Ishikawa (cell line): ENCODE results near the gene GATAD2A.

Source experiments
- FOXM1 ChIP-seq: IDR thresholded peaks from 2 replicates; pipeline ENCODE4 v1.6.1; 2012; ENCODE audit warnings: low read depth, borderline replicate concordance
- TAF1 ChIP-seq: IDR thresholded peaks from 2 replicates; pipeline ENCODE4 v1.6.1; 2012; ENCODE audit warnings: low read depth, mild to moderate bottlenecking
- TEAD4 ChIP-seq: IDR thresholded peaks from 2 replicates; pipeline ENCODE4 v1.6.1; 2012
- TF ChIP-seq, protein P1 (sequence below): IDR thresholded peaks from 2 replicates; pipeline ENCODE4 v1.6.1; 2012; ENCODE audit warnings: low read depth, mild to moderate bottlenecking

DNA sequence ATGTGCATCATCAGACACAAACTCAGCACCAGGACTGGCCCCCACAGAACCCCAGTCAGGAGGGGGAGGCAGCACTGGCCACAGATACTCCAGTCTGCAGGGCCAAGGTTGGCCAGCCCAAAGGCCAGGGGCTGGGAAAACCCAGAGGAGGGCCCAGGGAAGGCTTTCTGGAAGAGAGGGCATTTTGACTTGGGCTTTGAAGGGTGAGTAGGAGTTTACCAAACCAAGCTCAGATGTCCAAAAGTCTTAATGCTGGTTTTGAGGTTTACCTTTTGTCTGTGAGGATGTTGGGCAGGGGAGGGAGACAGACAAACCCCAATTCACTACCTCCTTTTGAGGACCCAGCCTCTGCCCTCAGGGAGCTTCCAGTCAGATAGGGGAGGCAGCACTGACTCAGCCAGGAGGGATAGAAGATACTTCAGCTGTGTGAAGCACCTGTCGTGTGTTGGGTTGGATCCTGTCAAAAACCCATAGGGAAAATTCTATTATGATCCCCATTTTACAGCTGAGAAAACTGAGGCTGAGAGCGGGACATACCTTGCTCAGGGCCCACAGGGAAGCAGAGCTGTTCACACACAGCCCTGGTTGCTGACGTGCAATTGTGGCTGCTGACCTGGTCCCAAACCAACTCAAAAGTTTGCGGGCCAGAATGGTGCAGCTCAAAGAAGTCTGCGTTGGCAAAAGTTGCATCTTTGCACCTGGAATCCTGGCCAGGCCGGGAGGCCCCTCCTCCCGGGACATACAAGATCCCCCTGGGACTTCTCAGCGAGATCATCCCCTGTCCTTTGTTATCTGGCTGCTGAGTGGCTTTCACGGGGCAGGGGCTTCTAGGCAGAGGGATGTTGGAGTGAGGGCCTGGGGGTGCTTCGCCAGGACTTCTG, 145.7 kb downstream of the GATAD2A start:
- TF ChIP-seq FOXM1 (no peak), TEAD4 (no peak), TAF1 (no peak)
- TF ChIP-seq, protein P1, sequence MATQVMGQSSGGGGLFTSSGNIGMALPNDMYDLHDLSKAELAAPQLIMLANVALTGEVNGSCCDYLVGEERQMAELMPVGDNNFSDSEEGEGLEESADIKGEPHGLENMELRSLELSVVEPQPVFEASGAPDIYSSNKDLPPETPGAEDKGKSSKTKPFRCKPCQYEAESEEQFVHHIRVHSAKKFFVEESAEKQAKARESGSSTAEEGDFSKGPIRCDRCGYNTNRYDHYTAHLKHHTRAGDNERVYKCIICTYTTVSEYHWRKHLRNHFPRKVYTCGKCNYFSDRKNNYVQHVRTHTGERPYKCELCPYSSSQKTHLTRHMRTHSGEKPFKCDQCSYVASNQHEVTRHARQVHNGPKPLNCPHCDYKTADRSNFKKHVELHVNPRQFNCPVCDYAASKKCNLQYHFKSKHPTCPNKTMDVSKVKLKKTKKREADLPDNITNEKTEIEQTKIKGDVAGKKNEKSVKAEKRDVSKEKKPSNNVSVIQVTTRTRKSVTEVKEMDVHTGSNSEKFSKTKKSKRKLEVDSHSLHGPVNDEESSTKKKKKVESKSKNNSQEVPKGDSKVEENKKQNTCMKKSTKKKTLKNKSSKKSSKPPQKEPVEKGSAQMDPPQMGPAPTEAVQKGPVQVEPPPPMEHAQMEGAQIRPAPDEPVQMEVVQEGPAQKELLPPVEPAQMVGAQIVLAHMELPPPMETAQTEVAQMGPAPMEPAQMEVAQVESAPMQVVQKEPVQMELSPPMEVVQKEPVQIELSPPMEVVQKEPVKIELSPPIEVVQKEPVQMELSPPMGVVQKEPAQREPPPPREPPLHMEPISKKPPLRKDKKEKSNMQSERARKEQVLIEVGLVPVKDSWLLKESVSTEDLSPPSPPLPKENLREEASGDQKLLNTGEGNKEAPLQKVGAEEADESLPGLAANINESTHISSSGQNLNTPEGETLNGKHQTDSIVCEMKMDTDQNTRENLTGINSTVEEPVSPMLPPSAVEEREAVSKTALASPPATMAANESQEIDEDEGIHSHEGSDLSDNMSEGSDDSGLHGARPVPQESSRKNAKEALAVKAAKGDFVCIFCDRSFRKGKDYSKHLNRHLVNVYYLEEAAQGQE, result no peak
